Adipose tissue (tissue), 3 donors: ENCODE results near the gene GPR35. TPM values are rescaled to one million over a fixed set of nuclear protein-coding genes. Genes with fewer than 3 reads are reported as not detected.
"Not testable (repeated sequence)": the region's sequence is repeated elsewhere in the genome, so short reads cannot be mapped to it uniquely, and the experiment has no call there.

Experiments
- H3K27ac ChIP-seq: one replicate; pipeline ENCODE4 v1.5.1; 2013; ENCODE audit warnings: low read depth, low read length
- WGBS, 3 donors: extraction: QIAGEN DNeasy Blood & Tissue Kit; methylation state at CpG; one replicate each; pipeline ENCODE4 v1.1.7; 2013; 5-methylcytosine and 5-hydroxymethylcytosine counted together
- polyA plus RNA-seq, 3 donors: library from polyadenylated mRNA; stranded (reverse); fragments of 200-250 nt; gene quantifications; one replicate each; pipeline ENCODE4 v1.2.3, GENCODE V29; 2013
- donor health status: healthy with polysubstance abuse.
- donor health status: Bipolar disorder and iron deficiency.
- donor health status: healthy.

The GPR35 gene
- polyA plus RNA-seq, 3 donors = 0.60 to 2.3 (median 1.6) TPM

DNA sequence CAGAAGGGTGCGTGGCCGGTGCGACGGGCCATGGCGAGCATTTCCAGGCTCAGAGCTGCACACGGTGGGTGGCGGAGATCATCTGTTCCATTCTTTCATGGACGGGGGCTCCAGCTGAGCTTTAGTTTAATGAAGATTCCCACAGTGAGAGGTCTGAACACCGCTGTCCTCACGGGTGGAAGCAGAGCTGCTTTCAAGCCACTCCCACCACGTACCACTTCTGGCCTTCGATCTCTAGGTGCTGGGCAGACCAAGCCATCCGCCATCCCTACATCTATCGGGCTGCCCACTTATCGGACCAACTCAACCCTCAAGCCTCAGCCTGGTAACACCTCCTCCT, 18.5 kb downstream of the GPR35 start:
- H3K27ac ChIP-seq = no peak overlapping the region
- WGBS, 3 donors = 79 to 85% (median 80%) methylated on average over 15 of the region's 15 CpGs

- H3K27ac ChIP-seq = no peak overlapping the region
- 50 to 63% (median 60%) methylated on average over 14 of the region's 14 CpGs for WGBS, 3 donors
Measured at GRCh38 chr2:240644171-240644651, 18.9 kb downstream of the GPR35 start.

- no peak overlapping the region for H3K27ac ChIP-seq
- 53 to 56% (median 54%) methylated on average over 8 of the region's 8 CpGs for WGBS, 3 donors
Measured at GRCh38 chr2:240644859-240645301, 19.6 kb downstream of the GPR35 start.

- H3K27ac ChIP-seq = no peak overlapping the region
- 83 to 92% (median 90%) methylated on average over 10 of the region's 10 CpGs for WGBS, 3 donors
Measured at GRCh38 chr2:240645346-240645745, 20.1 kb downstream of the GPR35 start.

DNA sequence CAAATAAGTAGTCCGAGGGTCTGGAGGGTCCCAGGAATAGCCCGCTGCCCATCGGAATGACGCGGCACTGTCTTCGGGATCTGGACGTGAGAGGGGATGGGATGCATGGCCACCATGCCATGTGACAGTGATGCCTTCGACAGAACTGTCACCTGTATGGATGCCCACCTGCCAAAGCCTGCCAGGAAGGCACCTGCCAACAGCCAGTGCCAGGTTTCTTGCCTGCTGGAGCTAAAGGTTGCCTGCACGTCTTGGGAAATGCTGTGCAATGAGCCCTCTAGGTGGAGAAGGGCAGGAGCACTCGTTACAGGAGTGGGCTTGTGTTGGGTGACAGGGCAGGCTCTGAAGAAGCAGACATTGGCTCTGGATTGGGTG, 20.5 kb downstream of the GPR35 start:
- 88 to 91% (median 88%) methylated on average over 10 of the region's 10 CpGs for WGBS, 3 donors
- H3K27ac ChIP-seq = no peak overlapping the region

- WGBS, 3 donors = 73 to 79% (median 75%) methylated on average over 35 to 36 of the region's 36 CpGs
- no peak overlapping the region for H3K27ac ChIP-seq
Measured at GRCh38 chr2:240646176-240646899, 21.1 kb downstream of the GPR35 start.

DNA sequence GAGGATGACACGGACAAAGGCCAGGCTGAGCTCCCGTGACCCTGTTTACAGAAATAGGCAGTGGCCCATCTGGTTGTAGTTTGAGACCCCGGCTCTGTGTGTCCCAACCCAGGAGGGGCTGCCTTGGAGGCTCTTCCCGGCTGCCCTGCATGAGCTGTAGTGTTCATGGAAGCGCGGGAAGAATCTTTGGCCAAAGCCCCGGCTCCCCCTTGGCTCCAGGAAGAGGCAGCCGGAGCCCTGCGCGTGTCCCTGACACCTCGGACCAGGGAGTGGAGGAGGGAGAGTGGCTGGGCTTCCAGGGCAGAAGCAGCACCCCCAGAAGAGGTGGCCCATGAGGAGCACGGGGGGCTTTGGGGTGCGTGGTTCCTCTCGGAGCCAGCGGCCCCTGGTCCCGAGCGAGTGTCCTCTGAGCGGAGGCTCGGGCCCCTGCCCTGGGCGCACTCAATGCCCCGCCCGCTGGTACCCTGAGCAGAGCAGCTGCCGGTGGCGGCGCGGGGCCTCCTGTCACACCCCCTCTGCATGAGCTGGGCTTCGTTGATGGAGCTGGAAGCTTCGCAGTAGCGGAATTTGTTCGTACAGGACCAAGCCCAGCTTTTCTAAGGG, 21.7 kb downstream of the GPR35 start:
- H3K27ac ChIP-seq = no peak overlapping the region
- WGBS, 3 donors = 62 to 74% (median 71%) methylated on average over 28 to 30 of the region's 30 CpGs

GRCh38 chr2:240647503-240648154, 22.3 kb downstream of the GPR35 start:
- no peak overlapping the region for H3K27ac ChIP-seq
- 64 to 77% (median 65%) methylated on average over 22 of the region's 22 CpGs for whole genome bisulfite sequencing, 3 donors

- no peak overlapping the region for H3K27ac ChIP-seq
- WGBS, 3 donors = 80 to 82% (median 81%) methylated on average over 6 of the region's 6 CpGs
Measured at GRCh38 chr2:240648155-240648649, 22.9 kb downstream of the GPR35 start.

- WGBS, 3 donors = 36 to 38% (median 37%) methylated on average over 19 of the region's 19 CpGs
- H3K27ac ChIP-seq = no peak overlapping the region
Measured at GRCh38 chr2:240648650-240649275, 23.5 kb downstream of the GPR35 start.

DNA sequence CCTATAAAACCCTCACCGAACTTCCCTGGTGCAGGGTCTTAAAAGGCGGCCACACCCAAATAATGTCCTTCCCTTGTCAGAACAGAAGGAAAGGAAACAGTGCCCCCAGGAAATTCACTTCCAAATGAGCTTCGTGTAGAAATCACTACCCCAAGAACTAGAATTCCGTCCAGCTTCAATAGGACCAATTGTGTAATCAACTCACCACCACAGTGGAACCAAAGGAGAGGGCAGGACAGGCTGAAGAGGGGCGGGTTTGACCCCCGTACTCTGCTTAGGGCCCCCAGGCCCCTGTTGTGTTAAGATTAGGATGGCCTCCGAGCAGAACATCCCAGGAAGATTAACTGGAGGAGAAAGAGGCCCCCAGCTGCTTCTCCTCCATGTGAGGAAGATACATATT, 24.1 kb downstream of the GPR35 start:
- H3K27ac ChIP-seq = no peak overlapping the region
- WGBS, 3 donors = 57 to 71% (median 64%) methylated on average over 7 of the region's 7 CpGs

GRCh38 chr2:240650254-240650965, 25.1 kb downstream of the GPR35 start:
- H3K27ac ChIP-seq = no peak overlapping the region

GRCh38 chr2:240651185-240651584, 25.9 kb downstream of the GPR35 start:
- H3K27ac ChIP-seq = no peak overlapping the region
- 60 to 84% (median 76%) methylated on average over 3 of the region's 3 CpGs for WGBS, 3 donors

More at GRCh38 chr2:240650254-240650965, 25.1 kb downstream of the GPR35 start:
- 89 to 90% (median 90%) methylated on average over 13 of the region's 13 CpGs for WGBS, 3 donors

- WGBS, 3 donors = 69 to 71% (median 71%) methylated on average over 10 of the region's 10 CpGs
- no peak overlapping the region for H3K27ac ChIP-seq
Measured at GRCh38 chr2:240655931-240656886, 30.9 kb downstream of the GPR35 start.

DNA sequence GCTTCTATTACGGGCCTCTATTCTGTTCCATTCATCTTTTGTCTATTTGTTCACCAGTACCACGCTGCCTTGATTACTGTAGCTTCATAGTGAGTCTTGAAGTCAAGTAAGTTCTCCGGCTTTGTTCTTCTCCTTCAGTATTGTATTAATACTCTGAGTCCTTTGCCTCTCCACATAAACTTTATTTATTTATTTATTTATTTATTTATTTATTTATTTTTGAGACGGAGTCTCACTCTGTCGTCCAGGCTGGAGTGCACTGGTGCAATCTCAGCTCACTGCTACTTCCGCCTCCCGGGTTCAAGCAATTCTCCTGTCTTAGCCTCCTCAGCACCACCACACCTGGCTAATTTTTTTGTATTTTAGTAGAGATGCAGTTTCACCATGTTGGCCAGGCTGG, 34.6 kb downstream of the GPR35 start:
- not testable (repeated sequence) for H3K27ac ChIP-seq
- 92 to 94% (median 93%) methylated on average over 7 of the region's 7 CpGs for WGBS, 3 donors

GRCh38 chr2:240662681-240663080, 37.4 kb downstream of the GPR35 start:
- 74 to 88% (median 81%) methylated on average over 3 of the region's 3 CpGs for WGBS, 3 donors
- H3K27ac ChIP-seq = no peak overlapping the region

DNA sequence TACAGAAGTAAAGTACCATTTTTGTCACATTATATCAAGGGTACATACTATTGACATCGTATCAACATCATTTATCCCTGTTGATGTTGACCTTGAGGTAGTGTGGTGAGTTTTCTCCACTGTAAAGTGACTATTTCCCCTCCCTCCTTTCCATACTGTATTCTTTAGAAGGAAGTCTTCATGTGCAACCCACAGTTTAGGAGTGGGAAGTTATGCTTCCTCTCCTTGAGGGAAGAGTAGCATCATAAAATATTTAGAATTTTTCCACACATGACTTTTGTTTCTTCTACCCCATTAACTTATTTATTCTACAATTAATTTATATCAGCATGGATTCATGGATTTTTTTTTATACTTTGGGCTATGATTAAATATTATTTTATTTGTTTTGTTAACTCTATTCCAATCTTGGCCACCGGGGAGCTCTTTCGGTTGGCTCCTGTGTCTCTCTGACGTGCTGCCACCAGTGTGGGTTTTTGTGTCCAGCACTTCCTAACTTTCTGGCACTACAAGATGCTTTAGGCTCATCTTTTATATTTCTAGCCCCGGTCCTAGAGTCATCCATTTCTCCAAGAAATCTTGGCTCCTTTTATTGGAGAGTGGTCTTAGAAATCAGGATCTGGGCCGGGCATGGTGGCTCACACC, 38.4 kb downstream of the GPR35 start:
- H3K27ac ChIP-seq = no peak overlapping the region
- 63 to 80% (median 77%) methylated on average over 6 of the region's 6 CpGs for WGBS, 3 donors
